DMS 273 (cell line): ENCODE measurements around the gene TMC3.
"Not testable (repeated sequence)": the region's sequence is repeated elsewhere in the genome, so short reads cannot be mapped to it uniquely, and the experiment has no call there.

Experiments used
- DNase-seq: peaks from one replicate; lab custom pipeline; 2025; ENCODE audit not compliant: unreplicated experiment; lab: John Stamatoyannopoulos, UW

TMC3 gene

GRCh38 chr15:81384891-81385720 is 11.1 kb upstream of the TMC3 start:
- no peak for DNase-seq

- DNase-seq, result no peak
These were observed 7.7 kb upstream of the TMC3 start for GRCh38 chr15:81381720-81382119.

GRCh38 chr15:81380668-81381067 is 6.7 kb upstream of the TMC3 start:
- DNase-seq, result no peak

- no peak for DNase-seq
These were observed 6.2 kb upstream of the TMC3 start for GRCh38 chr15:81380203-81380602.

GRCh38 chr15:81379269-81379668 is 5.3 kb upstream of the TMC3 start:
- no peak for DNase-seq

GRCh38 chr15:81378443-81378842 is 4.4 kb upstream of the TMC3 start:
- no peak for DNase-seq

GRCh38 chr15:81377871-81378270 is 3.9 kb upstream of the TMC3 start:
- no peak for DNase-seq

- DNase-seq, result no peak
These were observed 2.2 kb upstream of the TMC3 start for GRCh38 chr15:81376231-81376630.

- no peak for DNase-seq
These were observed 1.4 kb upstream of the TMC3 start for GRCh38 chr15:81375461-81375860.

- DNase-seq, result no peak
These were observed 837 bp downstream of the TMC3 start for GRCh38 chr15:81373176-81373575.

GRCh38 chr15:81372575-81372974 is 1.4 kb downstream of the TMC3 start:
- no peak for DNase-seq

GRCh38 chr15:81363718-81364500 is 10.1 kb downstream of the TMC3 start:
- DNase-seq, result no peak

GRCh38 chr15:81363276-81363675 is 10.7 kb downstream of the TMC3 start:
- DNase-seq, result no peak

GRCh38 chr15:81362790-81363189 is 11.2 kb downstream of the TMC3 start:
- no peak for DNase-seq

GRCh38 chr15:81361891-81362290 is 12.1 kb downstream of the TMC3 start:
- DNase-seq, result no peak

GRCh38 chr15:81360491-81360890 is 13.5 kb downstream of the TMC3 start:
- no peak for DNase-seq

GRCh38 chr15:81358248-81358647 is 15.8 kb downstream of the TMC3 start:
- DNase-seq, result no peak

- DNase-seq, result no peak
These were observed 16.8 kb downstream of the TMC3 start for GRCh38 chr15:81357180-81357686.

- DNase-seq, result no peak
These were observed 17.8 kb downstream of the TMC3 start for GRCh38 chr15:81356252-81356651.

GRCh38 chr15:81351651-81352050 is 22.4 kb downstream of the TMC3 start:
- DNase-seq, result peak; percentile 55

GRCh38 chr15:81349271-81349670 is 24.7 kb downstream of the TMC3 start:
- no peak for DNase-seq

- DNase-seq, result not testable (repeated sequence)
These were observed 25.3 kb downstream of the TMC3 start for GRCh38 chr15:81348691-81349090.
